HT1080 (cell line): Measurements from ENCODE around the gene VTI1A. TPM values are rescaled to one million over a fixed set of nuclear protein-coding genes. Genes with fewer than 3 reads are reported as not detected.
"Not testable (repeated sequence)": the region's sequence is repeated elsewhere in the genome, so short reads cannot be mapped to it uniquely, and the experiment has no call there.

Source experiments
- DNase-seq: peaks from one replicate; pipeline ENCODE4 v3.0.0-alpha.2; 2015; ENCODE audit warnings: low read depth
- total RNA-seq: library from RNA; depleted of rRNA; stranded (reverse); fragments of >200 nt; shearing (Covaris generic); gene quantifications from 2 replicates; pipeline ENCODE4 v1.2.3, GENCODE V29; 2014

Gene VTI1A
- total RNA-seq, 1 experiment from 2014 or later: 19.5 TPM

DNA sequence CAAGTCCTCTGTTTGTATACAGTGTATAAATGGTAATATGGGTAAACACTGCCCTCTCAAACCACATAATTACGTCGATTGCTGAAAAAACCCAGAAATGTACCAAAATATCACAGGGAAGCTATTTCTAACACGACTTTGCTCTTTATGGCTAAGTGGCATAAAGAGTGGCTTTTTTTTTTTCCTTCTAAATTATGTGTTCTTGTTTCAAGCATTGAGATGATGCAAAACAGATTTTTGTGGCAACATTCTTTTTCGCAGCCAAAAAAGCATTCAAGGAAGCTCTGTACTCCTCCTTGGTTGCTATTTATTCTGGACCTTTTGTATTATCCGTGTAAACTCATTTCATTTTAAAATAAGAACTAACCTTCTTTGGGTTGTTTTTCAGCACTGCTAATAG, 138.9 kb downstream of the VTI1A start:
- DNase-seq: no peak

DNA sequence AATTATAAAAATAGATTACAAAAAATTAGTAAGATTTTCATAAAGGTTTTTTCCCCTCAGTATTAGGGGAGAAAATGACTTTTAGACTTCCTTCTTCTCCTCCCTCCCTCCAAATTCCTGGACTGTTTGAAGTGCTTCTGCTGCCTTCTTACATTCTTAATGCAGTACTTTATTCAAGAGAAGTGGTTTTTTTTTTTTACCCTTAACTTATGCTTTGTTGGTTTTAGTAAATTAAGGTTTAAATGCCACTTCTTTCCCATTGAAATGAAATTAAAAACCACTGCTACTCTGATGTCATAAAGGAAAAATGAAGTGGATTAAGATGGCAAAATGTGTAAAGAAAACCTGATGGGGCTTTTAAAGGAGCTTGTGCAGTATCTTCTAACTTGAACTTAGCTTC, 140.7 kb downstream of the VTI1A start:
- no peak for DNase-seq

DNA sequence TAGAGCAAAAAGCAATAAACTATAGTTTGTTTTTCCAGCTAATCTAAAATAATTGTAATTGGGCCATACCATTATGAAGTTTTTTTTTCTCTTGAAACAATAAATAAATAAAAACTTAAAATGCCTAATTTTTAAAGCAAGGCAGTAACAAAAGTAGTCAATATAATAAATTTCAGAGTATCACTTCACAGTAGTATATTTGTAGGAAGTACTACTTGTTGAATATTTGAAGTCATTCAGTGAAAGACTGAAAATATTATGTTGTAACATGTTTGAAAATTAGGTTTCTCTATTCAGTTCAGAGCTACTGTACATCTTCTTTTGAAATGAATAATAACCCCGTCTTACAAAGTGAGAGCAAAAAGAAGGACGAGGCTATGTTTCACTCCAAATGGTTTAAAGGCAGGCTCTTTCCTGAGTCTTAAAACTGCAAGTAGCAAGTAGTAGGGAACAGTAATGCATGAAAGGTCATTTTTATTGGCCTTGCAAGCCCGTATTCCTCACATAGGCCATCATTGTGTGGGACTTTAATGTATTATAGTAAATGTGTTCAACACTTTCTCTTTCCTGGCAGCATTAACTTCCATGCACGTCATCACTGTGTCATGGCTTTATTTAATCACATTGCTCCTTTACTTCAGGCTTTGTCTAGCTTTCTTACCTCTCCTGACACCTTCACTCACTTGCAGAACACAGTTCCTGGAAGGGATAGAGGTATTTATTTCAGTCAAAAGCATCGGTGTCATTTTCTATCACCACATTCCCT, 141.4 kb downstream of the VTI1A start:
- DNase-seq: no peak

DNA sequence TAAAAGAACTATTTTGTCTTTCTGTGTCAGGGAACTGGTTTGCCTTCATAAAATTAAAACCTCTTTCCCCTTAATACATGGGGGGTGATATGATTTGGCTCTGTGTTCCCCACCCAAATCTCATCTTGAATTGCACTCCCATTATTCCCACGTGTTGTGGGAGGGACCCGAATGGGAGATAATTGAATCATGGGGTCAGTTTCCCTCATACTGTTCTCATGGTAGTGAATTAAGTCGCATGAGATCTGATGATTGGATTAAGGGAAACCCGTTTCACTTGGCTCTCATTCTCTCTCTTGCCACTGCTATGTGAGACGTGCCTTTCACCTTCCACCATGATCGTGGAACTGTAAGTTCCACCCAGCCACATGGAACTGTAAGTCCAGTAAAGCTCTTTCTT, 142.1 kb downstream of the VTI1A start:
- no peak for DNase-seq

DNA sequence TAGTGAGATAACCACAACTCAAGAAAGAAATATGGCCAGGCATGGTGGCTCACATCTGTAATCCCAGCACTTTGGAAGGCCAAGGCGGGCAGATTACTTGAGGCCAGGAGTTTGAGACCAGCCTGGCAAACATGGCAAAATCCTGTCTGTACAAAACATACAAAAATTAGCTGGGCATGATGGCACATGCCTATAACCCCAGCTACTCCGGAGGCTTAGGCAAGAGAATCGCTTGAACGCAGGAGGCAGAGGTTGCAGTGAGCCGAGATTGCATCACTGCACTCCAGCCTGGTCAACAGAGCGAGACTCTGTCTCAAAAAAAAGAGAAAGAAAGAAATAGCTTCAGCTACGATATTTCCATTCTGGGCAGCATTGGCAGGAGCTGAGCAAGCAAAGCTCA, 143.8 kb downstream of the VTI1A start:
- not testable (repeated sequence) for DNase-seq

DNA sequence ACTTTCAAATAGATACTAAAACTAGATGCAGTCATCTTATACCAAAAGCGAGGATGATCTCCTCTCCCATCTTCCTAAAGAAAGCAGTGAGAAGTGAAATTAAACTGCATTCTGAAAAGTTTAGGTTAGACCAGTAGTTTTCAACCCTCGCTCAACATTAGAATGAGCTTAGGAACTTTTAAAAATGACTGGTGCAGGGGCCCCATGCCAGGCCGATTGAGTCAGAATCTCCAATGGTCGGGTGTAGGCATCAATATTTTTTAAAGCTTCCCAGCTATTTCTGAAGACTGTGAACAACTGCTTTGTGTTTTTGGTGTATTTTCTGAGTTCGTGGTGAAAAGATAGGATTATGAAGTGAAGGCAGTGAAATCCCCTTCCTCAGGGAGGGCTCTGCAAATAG, 146.0 kb downstream of the VTI1A start:
- DNase-seq: no peak

DNA sequence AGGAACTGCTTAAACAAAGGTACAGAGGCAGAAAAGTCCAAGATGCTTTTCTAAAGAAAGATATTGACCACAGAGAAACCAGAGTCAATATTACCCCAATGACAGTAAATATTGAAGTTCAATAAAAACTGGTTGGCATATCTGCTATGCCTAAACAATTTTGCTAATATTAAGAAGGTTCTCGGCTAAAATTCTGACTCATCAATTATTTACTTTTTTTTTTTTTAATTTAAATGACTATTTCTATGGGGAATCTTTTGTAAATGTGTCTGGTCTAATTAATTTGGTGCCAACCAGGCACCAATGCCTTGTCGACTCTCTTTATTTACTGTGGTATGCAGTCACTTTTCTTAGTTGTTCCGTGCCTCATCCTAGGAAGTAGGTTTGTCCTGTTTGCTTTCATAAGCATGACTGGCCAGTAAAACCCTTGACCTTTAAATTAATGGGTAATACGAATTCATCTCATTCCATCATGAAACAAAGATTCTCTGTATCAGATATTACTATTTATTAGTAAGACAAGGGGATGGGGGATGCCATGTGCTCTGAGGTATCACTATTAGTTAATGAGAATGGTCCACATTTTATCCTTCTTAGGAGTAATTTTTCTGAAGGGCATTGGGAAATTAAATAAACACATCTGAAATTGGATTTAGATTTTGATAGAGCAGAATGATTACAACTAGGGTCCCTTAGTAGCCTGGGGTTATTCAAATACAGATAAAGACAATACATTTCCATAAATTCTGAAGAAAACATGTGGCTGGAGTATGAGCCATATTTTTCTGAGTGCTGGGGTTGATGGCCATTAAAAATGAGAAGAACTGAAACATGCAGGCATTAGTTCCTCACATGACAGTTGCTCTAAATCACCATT, 154.4 kb downstream of the VTI1A start:
- DNase-seq: no peak

DNA sequence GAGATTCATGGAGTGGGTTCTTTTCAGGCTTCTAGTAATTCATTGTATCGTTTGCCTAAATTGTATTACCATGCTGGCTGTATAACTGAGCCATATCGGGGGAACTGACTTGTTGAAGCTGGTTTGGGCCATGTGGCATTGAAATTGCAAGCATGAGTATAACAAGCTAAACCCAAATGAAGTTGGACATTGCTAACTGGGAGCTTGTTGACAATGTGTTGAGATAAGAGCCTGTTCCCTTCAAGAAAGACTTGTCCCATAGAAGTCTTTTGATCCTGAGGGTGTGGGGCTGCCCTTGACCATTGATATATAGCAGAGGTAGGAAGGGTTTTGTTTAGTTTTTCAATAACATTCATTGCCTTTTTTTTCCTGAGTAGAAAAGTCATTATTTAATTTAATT, 156.0 kb downstream of the VTI1A start:
- DNase-seq: no peak

DNA sequence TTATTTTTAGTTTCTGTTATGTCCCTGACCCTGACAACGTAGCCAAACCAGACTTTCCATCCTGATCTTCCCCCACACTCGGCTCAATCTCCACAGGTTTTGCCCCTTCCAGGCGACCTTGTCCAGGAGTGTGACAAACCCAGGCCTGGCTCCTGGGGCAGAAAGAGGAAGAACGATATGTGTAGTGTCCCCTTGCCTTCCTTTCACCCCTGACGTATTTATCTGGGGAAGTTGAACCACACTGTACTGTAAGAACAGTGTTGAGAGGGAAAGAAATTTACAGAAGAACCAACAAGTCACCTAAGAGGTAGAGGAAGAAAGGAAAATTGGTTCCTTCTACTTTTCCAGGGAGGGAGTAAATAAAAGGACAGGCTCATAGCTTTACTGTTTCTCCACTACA, 158.0 kb downstream of the VTI1A start:
- DNase-seq: no peak

DNA sequence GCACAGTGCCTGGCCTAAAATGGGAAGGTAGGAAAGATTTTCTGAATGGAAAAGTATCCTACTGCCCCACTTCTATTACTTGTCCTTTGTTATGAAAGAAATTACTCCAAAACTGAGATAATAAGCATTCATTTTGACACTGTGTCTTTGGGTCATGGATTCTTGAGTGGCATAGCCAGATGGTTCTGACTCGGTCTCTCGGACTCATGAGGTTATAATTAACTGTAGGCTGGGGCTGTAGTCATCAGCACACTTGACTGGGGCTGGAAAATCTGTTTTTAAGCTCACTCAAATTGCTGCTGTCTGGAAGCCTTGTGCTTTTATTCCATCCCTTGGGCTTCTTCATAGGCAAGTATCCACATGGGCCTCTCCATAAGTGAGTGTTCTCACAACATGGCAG, 160.5 kb downstream of the VTI1A start:
- DNase-seq: no peak

DNA sequence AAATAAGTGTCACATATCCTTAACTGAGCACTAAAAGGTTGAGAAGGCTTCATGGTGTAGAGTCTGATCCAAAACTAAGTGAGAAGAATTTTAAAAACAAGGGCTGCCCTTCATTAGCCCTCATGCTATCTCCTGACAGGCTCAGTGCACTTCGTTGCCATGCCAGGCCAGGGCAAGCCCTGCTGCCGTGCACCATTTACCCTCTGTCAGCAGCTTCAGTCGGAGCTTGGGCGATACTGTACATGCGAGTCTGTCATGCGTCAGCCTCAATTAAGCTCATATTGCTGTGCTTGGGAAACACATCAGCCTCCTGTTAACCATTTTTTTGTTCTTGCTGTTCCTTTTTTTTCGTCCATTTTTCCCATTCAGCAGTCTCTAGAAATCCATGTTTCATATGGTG, 166.6 kb downstream of the VTI1A start:
- no peak for DNase-seq

DNA sequence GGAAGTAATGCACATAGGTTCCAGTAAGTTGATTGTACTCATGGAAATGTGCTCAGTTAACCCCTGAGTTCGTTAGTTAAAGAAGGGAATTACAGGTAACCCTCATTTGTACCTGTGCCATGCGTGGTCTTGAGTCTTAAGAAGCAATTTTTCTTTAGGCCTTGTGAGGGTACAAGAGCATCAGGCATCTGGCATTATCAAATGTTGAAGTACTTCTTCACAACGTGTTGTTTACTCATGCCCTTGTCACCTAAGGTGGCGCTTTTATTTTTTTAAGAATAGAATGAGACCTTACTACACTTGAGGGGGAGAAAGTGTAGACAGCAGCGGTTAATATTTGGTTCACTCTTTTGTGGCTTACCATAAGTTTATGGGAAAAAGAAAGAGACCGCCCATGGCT, 167.1 kb downstream of the VTI1A start:
- no peak for DNase-seq

DNA sequence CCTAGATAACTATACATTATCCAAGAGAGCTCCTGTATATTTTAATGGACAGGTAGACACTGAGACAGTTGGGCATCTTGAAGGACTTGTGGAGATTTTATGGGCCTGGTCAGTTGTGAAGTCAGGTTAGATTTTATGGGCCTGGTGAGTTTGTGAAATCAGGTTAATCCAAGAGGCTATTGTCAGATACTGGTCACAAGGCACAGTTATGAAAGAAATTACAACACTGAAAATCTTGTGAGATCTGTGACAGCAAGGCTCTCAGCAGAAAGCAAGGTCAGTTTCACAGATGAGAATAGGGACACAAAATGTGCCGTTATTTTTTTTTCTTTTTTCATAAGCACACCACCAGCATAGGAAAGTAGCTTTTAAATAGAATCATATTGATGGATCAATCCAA, 167.6 kb downstream of the VTI1A start:
- DNase-seq: no peak

DNA sequence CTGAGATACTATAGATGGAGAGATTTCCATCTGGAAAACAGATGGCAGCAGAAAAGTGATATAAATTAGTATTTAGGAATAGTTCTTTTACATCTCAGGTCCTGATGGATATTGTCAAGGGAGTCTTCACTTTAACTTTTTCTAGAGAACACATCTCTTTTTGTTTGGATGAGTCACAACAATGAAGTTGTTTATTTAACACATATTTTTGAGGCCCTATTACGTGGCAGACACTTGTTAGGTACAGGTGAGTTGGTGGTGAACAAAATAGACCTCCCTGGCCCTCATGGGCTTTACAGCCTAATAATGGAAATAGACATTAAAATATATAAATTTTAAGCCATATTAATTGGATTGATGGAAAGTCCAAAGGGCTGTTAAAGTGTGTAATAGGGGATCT, 168.3 kb downstream of the VTI1A start:
- no peak for DNase-seq

DNA sequence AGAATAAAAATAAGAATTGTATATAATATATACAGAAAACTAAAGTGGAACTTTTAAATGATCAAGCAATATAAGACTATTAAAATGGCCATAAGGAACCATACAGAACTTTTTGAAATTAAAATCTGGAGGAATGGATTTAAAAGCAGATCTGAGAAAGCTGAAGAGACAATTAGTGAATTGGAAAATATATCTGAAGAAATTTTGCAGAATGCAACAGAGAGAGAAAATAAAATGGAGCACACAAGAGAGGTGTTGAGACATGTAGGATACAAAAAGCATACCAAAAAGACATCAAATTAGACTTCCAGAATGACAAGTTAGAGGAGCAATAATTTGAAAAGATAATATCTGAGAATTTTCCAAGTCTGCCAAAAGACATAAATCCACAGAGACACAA, 169.6 kb downstream of the VTI1A start:
- DNase-seq: no peak

DNA sequence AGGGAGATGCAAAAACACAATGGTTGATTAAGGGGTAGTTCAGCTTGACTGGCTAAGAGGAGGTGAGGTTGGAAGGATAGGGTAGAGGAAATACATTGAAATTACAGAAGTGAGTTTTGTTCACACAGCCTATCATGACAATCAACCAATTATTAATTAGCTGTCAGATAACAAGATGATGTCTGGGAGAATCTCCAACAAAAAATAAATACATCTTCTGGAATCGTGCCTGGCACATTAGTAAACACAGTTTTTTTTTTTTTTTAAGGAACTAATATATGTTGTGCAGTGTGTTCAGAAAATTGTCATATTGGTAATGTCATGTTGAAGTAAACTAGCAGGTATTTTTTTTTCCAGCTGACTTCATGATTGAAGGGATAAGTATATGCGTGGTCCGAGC, 171.8 kb downstream of the VTI1A start:
- DNase-seq: no peak

DNA sequence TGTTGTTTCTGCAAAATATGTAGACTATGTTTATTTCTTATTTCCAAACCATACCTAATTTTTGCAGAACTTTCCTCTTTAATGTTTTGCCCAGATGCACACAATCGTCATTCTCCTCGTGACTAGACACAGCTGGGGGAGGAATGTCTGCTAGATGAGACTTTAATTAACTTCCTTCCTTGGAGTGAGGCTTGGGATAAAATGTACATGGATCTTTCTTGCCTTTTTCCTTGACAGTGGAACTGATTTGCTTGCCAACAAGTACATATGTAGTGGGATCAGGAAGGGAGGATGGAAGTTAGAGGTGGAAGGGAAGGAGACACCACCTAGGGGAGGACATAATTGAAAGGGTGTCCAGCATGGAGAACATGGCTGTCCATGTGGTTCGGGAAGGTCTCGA, 172.5 kb downstream of the VTI1A start:
- no peak for DNase-seq

DNA sequence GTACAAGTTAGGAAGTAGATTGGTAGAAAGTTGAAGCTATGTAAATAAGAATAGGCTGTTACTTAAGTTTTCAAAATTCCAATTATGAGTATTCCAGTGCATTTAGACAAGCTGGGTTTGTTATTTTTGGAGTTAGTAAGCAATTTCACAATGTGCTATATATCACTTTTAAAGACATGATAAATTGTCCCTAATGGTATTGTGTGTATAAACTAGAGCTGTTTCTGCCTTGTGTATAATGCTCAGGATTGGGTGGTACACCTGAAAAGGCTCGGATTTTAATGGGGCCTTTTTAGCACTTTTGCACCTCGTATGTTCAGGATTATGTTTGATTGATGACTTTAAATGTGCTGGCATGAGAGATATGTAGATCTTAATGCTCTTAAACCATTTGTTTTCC, 175.8 kb downstream of the VTI1A start:
- DNase-seq: no peak

DNA sequence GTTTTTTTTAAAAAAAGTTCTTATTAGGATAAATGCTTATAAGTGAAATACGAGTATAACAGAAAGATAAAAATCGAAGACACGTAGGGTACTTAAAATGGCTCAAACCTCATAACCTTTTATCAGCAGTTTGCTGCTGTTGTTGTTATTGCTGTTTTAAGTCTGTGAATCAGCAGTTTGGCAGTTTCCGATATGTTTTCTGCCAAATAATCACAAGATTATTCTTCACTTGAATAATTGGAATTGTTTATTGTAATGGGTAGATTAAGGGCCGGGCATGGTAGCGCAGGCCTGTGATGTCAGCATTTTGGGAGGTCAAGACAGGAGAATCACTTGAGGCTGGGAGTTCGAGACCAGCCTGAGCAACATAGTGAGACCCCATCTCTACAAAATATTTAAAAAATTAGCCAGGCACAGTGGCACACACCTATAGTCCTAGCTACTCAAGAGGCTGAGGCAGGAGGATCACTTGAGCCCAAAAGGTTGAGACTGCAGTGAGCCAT, 177.6 kb downstream of the VTI1A start:
- no peak for DNase-seq

DNA sequence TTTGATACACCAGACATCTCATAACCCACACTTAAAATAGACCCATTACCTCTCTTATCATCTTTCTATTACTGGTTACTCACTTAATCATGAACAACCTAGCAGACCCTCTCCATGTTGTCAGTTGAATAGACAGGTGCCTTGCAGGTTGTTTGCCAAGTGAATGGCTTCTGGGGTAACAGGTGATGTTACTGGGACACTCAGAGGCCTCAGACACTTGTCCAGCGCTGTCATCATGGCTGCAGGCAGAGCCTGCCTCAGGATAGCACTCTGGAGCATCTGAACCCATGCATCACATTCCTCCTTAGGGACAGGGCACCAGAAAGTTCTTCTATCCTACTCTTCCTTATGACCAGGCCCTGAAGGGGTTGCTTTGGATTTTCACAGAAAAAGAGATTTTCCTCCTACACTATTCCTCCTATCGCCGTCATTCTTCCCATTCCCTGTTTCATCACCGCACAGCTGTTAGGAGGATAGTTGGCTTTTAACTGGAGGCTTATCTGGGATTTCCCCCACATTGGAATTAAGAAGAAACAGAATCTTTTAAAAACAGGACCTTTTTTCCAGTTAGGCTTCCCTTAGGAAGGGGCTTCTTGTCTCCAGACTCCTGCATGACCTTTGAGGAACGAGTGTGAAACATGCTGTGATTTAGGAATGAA, 182.1 kb downstream of the VTI1A start:
- no peak for DNase-seq

DNA sequence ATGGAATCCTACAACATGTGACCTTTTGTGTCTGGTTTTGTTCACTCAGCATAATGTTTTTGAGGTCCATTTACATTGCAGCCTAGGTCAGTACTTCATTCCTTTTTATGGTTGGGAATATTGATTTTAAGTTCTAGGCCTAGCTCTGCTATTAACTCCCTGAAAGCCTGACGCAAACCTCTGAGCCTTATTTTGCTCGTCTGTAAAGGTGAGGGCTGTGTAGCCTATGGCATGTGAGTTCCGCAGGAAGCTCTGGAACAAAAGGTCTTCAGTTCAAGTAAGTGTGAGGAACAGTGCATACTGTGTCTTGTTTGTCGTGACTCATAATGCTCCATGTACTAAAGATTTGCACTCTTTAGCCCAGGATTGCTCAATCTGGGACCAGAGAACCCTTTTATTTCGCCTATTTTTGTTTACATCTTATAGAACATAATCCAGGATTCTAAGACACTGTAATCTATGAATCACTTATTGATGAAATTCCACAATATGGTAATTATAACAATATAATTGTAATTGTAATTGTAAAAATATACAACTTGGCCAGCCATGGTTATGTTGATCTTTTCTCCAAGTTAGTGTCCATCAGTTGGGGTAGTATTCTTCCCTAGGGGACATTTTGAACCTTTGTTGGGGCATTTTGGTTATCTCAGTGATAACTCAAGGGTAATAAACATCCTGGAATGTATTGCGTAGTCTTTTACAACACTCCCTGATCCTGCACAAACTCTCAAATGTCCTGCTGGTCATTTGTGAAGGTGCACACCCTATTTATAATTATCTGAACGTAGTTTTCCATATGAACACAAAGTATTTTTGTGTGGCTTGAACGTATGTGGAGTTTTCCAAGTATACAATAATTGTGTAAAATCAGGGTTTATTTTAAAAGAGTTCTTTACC, 184.7 kb downstream of the VTI1A start:
- peak; percentile 56 for DNase-seq
